Esophagus muscularis mucosa (tissue), 4 donors: ENCODE measurements around the gene SERPINA12. TPM values are rescaled to one million over a fixed set of nuclear protein-coding genes. Genes with fewer than 3 reads are reported as not detected.

ENCODE experiments used
- DNase-seq: peaks from one replicate; pipeline ENCODE4 v3.0.0-alpha.2; 2017; ENCODE audit errors: extremely low spot score
- H3K27ac ChIP-seq, 4 donors: fragments of 200-600 bp; sonication (generic); replicated peaks in 1 of 4; 1 replicate in 3 of 4; 2 replicates in 1 of 4; pipeline ENCODE4 v1.5.1; 2016 to 2019; ENCODE audit warnings: mild to moderate bottlenecking in 1 of 4
- H3K27me3 ChIP-seq, 4 donors: fragments of 200-600 bp; sonication (generic); one replicate each; pipeline versions ENCODE4 v1.5.1 to v1.6.0; 2016 to 2019
- H3K36me3 ChIP-seq, 4 donors: fragments of 200-600 bp; sonication (generic); one replicate each; pipeline ENCODE4 v1.5.1; 2016 to 2019
- H3K4me1 ChIP-seq, 4 donors: fragments of 200-600 bp; sonication (generic); one replicate each; pipeline ENCODE4 v1.5.1; 2016 to 2019
- H3K4me3 ChIP-seq, 4 donors: fragments of 200-600 bp; sonication (generic); 1 replicate in 2 of 4; 2 replicates in 2 of 4; pipeline ENCODE4 v1.5.1; 2016 to 2019; ENCODE audit warnings: mild to moderate bottlenecking in 4 of 4, moderate library complexity in 1 of 4
- H3K9me3 ChIP-seq, 4 donors: fragments of 200-600 bp; sonication (generic); 1 replicate in 3 of 4; 2 replicates in 1 of 4; pipeline ENCODE4 v1.5.1; 2016 to 2019
- CTCF ChIP-seq, 3 experiments: fragments of 200-600 bp in 2 of 3; fragments of 450-650 bp in 1 of 3; sonication (generic) in 2 of 3; IDR thresholded peaks; one replicate each; pipeline ENCODE4 v1.5.1; 2017 to 2019; ENCODE audit warnings: antibody characterized with exemption in 3 of 3, mild to moderate bottlenecking in 2 of 3, moderate library complexity in 1 of 3
- EP300 ChIP-seq: sonication (generic); formaldehyde crosslinking; IDR thresholded peaks from one replicate; pipeline ENCODE4 v1.6.1; 2017; ENCODE audit warnings: antibody characterized with exemption
- POLR2A ChIP-seq: fragments of 450-650 bp; IDR thresholded peaks from one replicate; pipeline ENCODE4 v1.6.1; 2017; ENCODE audit warnings: antibody characterized with exemption, moderate library complexity, mild to moderate bottlenecking, low read depth
- POLR2AphosphoS5 ChIP-seq, 2 donors: sonication (generic); formaldehyde crosslinking; IDR thresholded peaks; one replicate each; pipeline ENCODE4 v1.6.1; 2017; ENCODE audit warnings: antibody characterized with exemption in 2 of 2
- WGBS: methylation state at CpG from one replicate; pipeline ENCODE4 v1.1.5; 2018; 5-methylcytosine and 5-hydroxymethylcytosine counted together
- intact Hi-C: fragments of 100-400 bp; cut with DNase I; formaldehyde crosslinking; loops from one replicate; pipeline ENCODE4 v1.15.1; 2023
- total RNA-seq, 4 donors: library from RNA; depleted of rRNA; stranded (reverse); fragments of >200 nt; gene quantifications; one replicate each; pipeline versions ENCODE4 v1.1.0 to v1.2.1, GENCODE V29; 2016

SERPINA12 gene
- total RNA-seq, 4 donors from 2014 or later: not detected

GRCh38 chr14:94474581-94475031 is 34.7 kb downstream of the SERPINA12 start:
- 84% methylated on average over 7 of the region's 7 CpGs for WGBS
- H3K9me3 ChIP-seq: peaks cover 0 to 29% (median 20%) of the 10 kb centered on the region in 4 donors
- H3K4me1 ChIP-seq: no peaks in the 10 kb centered on the region
- H3K27ac ChIP-seq: no peak overlapping the region
- H3K4me3 ChIP-seq: no peak overlapping the region
- TF ChIP-seq CTCF (IDR thresholded peaks at IDR 0.05) (no peak), POLR2AphosphoS5 (IDR thresholded peaks at IDR 0.05) (no peak), EP300 (no peak), POLR2A (no peak)
- intact Hi-C loops: no loop called here
- H3K27me3 ChIP-seq: peaks cover 0 to 12% (median 0%) of the 10 kb centered on the region in 4 donors
- H3K36me3 ChIP-seq: no peaks in the 10 kb centered on the region
- DNase-seq: no peak

GRCh38 chr14:94473666-94474410 is 35.4 kb downstream of the SERPINA12 start:
- Histone ChIP-seq H3K4me1 (no peaks in the 10 kb centered on the region), H3K27ac (no peak overlapping the region), H3K4me3 (no peak overlapping the region), H3K27me3 (peaks cover 0 to 12% (median 0%) of the 10 kb centered on the region in 4 donors), H3K9me3 (peaks cover 0 to 22% (median 13%) of the 10 kb centered on the region in 4 donors), H3K36me3 (no peaks in the 10 kb centered on the region)
- 85% methylated on average over 16 of the region's 16 CpGs for WGBS
- TF ChIP-seq POLR2A (no peak), POLR2AphosphoS5 (IDR thresholded peaks at IDR 0.05) (no peak), CTCF (IDR thresholded peaks at IDR 0.05) (no peak), EP300 (no peak)
- intact Hi-C loops: no loop called here
- no peak for DNase-seq

GRCh38 chr14:94472842-94473241 is 36.4 kb downstream of the SERPINA12 start:
- 56% methylated on average over 4 of the region's 4 CpGs for WGBS
- Histone ChIP-seq H3K36me3 (no peaks in the 10 kb centered on the region), H3K4me1 (no peaks in the 10 kb centered on the region), H3K27ac (no peak overlapping the region), H3K9me3 (peaks cover 0 to 13% (median 3%) of the 10 kb centered on the region in 4 donors), H3K4me3 (no peak overlapping the region), H3K27me3 (peaks cover 0 to 12% (median 0%) of the 10 kb centered on the region in 4 donors)
- TF ChIP-seq POLR2A (no peak), POLR2AphosphoS5 (IDR thresholded peaks at IDR 0.05) (no peak), EP300 (no peak), CTCF (IDR thresholded peaks at IDR 0.05) (no peak)
- DNase-seq: no peak
- intact Hi-C loops: no loop called here

- intact Hi-C loops: no loop called here
- DNase-seq: no peak
- H3K9me3 ChIP-seq: no peaks in the 10 kb centered on the region
- H3K4me3 ChIP-seq: no peak overlapping the region
- TF ChIP-seq CTCF (IDR thresholded peaks at IDR 0.05): no peak
- TF ChIP-seq EP300: no peak
- no peak for TF ChIP-seq POLR2A
- no peak for TF ChIP-seq POLR2AphosphoS5 (IDR thresholded peaks at IDR 0.05)
- no peak overlapping the region for H3K27ac ChIP-seq
- WGBS: 93% methylated on average over 2 of the region's 2 CpGs
- peaks cover 0 to 12% (median 0%) of the 10 kb centered on the region in 4 donors for H3K27me3 ChIP-seq
- no peaks in the 10 kb centered on the region for H3K4me1 ChIP-seq
- no peaks in the 10 kb centered on the region for H3K36me3 ChIP-seq
Measured at GRCh38 chr14:94471045-94471444, 38.2 kb downstream of the SERPINA12 start.
